HL-60 (cell line): Measurements from ENCODE around the gene SOCS2.

ENCODE experiments used
- DNase-seq, 2 experiments: peaks; one replicate each; pipeline ENCODE4 v3.0.0-alpha.2; 2010 to 2020; ENCODE audit warnings: low read depth in 1 of 2, low spot score in 1 of 2
- H3K27ac ChIP-seq: fragments of 250-450 bp; sonication (Bioruptor Pico); replicated peaks from 2 replicates; pipeline ENCODE4 v1.5.1; 2020; ENCODE audit warnings: mild to moderate bottlenecking, moderate library complexity
- H3K27me3 ChIP-seq: fragments of 250-450 bp; sonication (Bioruptor Pico); 2 replicates; pipeline ENCODE4 v1.5.1; 2021; ENCODE audit warnings: mild to moderate bottlenecking, moderate library complexity; ENCODE audit not compliant: insufficient read depth, poor library complexity, severe bottlenecking
- H3K4me3 ChIP-seq: replicated peaks from 2 replicates; pipeline ENCODE4 v1.5.1; 2011; ENCODE audit warnings: mild to moderate bottlenecking, control low read depth, low read length; ENCODE audit not compliant: insufficient read depth
- CTCF ChIP-seq: IDR thresholded peaks from one replicate; pipeline ENCODE4 v1.5.1; 2011; ENCODE audit warnings: low read length, control low read depth, inconsistent platforms; ENCODE audit not compliant: insufficient read depth
- GABPA ChIP-seq: IDR thresholded peaks from 2 replicates; pipeline ENCODE4 v1.6.1; 2012; ENCODE audit warnings: low read depth
- POLR2AphosphoS5 ChIP-seq: IDR thresholded peaks from 2 replicates; pipeline ENCODE4 v1.6.1; 2012; ENCODE audit warnings: low read depth
- REST ChIP-seq: IDR thresholded peaks from 2 replicates; pipeline ENCODE4 v1.6.1; 2012; ENCODE audit warnings: low read depth; ENCODE audit not compliant: insufficient replicate concordance
- SPI1 ChIP-seq: IDR thresholded peaks from 2 replicates; pipeline ENCODE4 v1.6.1; 2012; ENCODE audit warnings: low read depth, mild to moderate bottlenecking, borderline replicate concordance

Gene SOCS2

GRCh38 chr12:93602897-93603668, 30.6 kb downstream of the SOCS2 start:
- no peak overlapping the region for H3K4me3 ChIP-seq
- no peak for DNase-seq
- no peaks in the 10 kb centered on the region for H3K27me3 ChIP-seq
- H3K27ac ChIP-seq, result no peak overlapping the region
- TF ChIP-seq SPI1 (no peak), GABPA (no peak), REST (no peak), POLR2AphosphoS5 (no peak), CTCF (no peak)

GRCh38 chr12:93603762-93604161, 31.3 kb downstream of the SOCS2 start:
- Histone ChIP-seq H3K27ac (no peak overlapping the region), H3K4me3 (no peak overlapping the region), H3K27me3 (no peaks in the 10 kb centered on the region)
- no peak for DNase-seq
- no peak for TF ChIP-seq CTCF
- no peak for TF ChIP-seq SPI1
- TF ChIP-seq REST, result no peak
- no peak for TF ChIP-seq GABPA
- TF ChIP-seq POLR2AphosphoS5, result no peak

GRCh38 chr12:93608313-93608712, 35.8 kb downstream of the SOCS2 start:
- H3K4me3 ChIP-seq, result no peak overlapping the region
- no peaks in the 10 kb centered on the region for H3K27me3 ChIP-seq
- H3K27ac ChIP-seq, result no peak overlapping the region
- no peak for DNase-seq
- no peak for TF ChIP-seq SPI1
- no peak for TF ChIP-seq REST
- TF ChIP-seq GABPA, result no peak
- no peak for TF ChIP-seq CTCF
- no peak for TF ChIP-seq POLR2AphosphoS5
